ENCODE results near the gene CSNK1G3. TPM values are rescaled to one million over a fixed set of nuclear protein-coding genes. Genes with fewer than 3 reads are reported as not detected.
A peak's percentile ranks its signal among the peaks of the same experiment; 100 is the strongest.

The CSNK1G3 gene
- total RNA-seq, 1 donor: 66.9 TPM

DNA sequence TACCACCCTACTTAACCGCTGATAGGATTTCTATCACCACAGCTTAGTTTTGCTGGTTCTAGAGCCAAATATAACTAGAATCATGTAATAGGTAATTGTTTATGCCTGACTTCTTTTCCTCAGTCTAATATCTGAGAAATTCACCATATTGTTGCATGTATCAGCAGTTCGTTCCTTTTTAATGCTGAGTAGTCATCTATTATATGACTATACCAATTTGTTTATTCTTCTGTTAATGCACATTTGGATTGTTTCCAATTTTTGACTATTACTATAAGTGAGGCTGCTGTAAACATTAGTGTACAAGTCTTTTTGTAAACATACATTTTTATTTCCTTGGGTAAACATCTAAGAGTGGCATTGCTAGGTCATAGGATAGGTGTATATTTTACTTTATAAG is 25.9 kb downstream of the CSNK1G3 start:
- TF ChIP-seq, protein P1, sequence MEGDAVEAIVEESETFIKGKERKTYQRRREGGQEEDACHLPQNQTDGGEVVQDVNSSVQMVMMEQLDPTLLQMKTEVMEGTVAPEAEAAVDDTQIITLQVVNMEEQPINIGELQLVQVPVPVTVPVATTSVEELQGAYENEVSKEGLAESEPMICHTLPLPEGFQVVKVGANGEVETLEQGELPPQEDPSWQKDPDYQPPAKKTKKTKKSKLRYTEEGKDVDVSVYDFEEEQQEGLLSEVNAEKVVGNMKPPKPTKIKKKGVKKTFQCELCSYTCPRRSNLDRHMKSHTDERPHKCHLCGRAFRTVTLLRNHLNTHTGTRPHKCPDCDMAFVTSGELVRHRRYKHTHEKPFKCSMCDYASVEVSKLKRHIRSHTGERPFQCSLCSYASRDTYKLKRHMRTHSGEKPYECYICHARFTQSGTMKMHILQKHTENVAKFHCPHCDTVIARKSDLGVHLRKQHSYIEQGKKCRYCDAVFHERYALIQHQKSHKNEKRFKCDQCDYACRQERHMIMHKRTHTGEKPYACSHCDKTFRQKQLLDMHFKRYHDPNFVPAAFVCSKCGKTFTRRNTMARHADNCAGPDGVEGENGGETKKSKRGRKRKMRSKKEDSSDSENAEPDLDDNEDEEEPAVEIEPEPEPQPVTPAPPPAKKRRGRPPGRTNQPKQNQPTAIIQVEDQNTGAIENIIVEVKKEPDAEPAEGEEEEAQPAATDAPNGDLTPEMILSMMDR (IDR thresholded peaks at IDR 0.05; ENCODE audit: insufficient read depth, low read depth, low read length): no peak
- DNase-seq (ENCODE audit: low read depth): no peak
- no peak overlapping the region for H3K4me3 ChIP-seq (ENCODE audit: low read depth, low read length)

DNA sequence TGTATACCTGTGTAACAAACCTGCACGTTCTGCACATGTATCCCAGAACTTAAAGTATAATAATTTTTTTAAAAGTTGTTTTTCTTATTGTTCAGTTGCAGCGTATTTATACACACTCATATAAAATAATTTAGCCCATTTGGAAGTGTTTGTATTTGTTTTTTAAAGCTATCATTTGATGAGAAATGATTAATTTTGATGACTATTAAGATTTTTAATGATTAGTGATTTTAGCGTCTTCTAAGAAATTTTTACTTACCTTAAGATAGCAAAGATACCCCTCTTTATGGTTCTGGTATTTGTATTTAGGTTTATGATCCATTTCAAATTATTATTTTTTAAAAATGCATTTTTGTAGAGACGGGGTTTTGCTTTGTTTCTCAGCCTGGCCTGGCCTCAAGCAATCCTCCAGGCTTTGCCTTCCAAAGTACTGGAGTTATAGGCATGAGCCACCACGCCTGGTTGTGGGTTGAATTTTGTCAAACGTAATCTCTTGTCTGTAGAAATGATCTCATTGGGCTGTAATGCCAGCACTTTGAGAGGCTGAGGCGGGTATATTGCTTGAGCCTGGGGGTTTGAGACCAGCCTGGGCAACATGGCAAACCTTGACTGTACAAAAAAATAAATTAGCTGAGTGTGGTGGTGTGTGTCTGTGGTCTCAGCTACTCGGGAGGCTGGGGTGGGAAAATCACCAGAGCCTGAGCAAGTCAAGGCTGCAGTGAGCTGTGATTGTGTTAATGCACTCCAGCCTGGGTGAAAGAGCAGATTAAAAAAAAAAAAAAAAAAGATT is 26.9 kb downstream of the CSNK1G3 start:
- no peak overlapping the region for H3K4me3 ChIP-seq (ENCODE audit: low read depth, low read length)
- DNase-seq (ENCODE audit: low read depth): peak; percentile 22
- TF ChIP-seq, protein P1 (IDR thresholded peaks at IDR 0.05; ENCODE audit: insufficient read depth, low read depth, low read length): no peak

DNA sequence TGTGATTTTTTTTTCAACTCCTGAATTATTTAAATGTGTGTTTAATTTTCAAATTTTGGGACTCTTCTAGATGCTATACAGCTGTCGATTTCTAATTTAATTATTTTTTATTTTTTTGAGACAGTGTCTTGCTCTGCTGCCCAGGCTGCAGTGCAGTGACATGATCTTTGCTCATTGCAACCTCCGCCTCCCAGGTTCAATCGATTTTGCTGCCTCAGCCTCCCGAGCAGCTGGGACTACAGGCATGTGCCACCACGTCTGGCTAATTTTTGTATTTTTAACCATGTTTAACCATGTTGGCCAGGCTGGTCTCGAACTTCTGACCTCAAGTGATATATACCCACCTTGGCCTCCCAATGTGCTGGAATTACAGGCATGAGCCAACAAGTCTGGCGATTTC is 28.6 kb downstream of the CSNK1G3 start:
- DNase-seq (ENCODE audit: low read depth): no peak
- TF ChIP-seq, protein P1 (IDR thresholded peaks at IDR 0.05; ENCODE audit: insufficient read depth, low read depth, low read length): no peak

DNA sequence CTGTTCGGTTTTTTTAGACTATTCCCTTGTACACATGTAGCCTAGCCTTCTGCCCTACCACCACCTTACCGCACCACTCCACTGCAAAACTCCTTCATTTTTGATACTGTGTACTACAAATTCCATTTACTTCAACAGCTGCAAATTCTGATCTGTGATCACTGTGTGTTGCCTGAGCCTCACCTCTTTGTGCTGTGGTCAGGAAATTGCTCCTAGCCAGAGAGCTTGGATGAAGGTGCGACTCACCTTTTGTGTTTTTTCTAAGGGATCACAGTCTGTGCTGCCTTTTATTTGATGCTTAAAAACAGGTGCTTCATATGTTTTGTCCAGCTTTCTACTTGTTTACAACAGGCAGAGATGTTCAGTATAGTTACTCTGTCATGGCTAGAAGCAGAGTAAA is 31.5 kb downstream of the CSNK1G3 start:
- no peak for DNase-seq (ENCODE audit: low read depth)
- H3K4me3 ChIP-seq (ENCODE audit: low read depth, low read length): no peak overlapping the region
- TF ChIP-seq, protein P1 (IDR thresholded peaks at IDR 0.05; ENCODE audit: insufficient read depth, low read depth, low read length): no peak

More for the DNA sequence above, 28.6 kb downstream of the CSNK1G3 start:
- H3K4me3 ChIP-seq (ENCODE audit: low read depth, low read length): no peak overlapping the region

DNA sequence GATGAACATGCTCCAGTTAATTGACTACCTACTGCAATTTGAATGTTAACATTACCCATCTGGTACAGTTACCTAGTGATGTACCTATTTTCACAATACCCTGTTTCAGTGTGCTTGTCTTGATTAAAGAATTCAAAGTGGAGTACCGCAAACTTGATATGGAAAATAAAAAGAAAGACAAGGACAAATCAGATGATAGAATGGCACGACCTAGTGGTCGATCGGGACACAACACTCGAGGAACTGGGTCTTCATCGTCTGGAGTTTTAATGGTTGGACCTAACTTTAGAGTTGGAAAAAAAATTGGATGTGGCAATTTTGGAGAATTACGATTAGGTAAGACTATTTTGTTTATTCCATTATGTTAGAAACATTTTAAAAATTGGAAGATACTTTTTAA is 33.5 kb downstream of the CSNK1G3 start:
- H3K4me3 ChIP-seq (ENCODE audit: low read depth, low read length): no peak overlapping the region
- TF ChIP-seq, protein P1 (IDR thresholded peaks at IDR 0.05; ENCODE audit: insufficient read depth, low read depth, low read length): peak; percentile 65
- peak; percentile 43 for DNase-seq (ENCODE audit: low read depth)

DNA sequence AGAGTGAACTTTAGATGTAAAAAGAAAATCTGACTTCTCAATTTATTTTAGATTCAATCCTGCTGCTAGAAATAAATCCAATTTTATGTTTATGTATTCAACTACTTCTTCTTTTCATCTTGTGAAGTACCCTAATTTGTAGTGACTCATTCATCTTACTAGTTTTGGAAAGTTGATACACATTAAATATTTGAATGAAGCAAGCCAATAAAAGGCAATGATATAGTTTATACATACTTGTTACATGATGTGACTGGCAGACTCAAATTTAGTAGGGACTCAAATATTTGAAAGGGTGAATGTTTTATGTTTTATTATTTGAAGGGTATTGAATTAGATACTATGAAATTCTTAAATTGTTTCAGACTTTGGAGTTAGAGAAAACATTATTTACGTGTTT is 34.7 kb downstream of the CSNK1G3 start:
- TF ChIP-seq, protein P1 (IDR thresholded peaks at IDR 0.05; ENCODE audit: insufficient read depth, low read depth, low read length): no peak
- no peak for DNase-seq (ENCODE audit: low read depth)
- H3K4me3 ChIP-seq (ENCODE audit: low read depth, low read length): no peak overlapping the region

All from fibroblast of villous mesenchyme (primary cell).